ENCODE data around the gene UST. TPM values are rescaled to one million over a fixed set of nuclear protein-coding genes. Genes with fewer than 3 reads are reported as not detected.

The UST gene
- total and polyA plus RNA-seq, 4 donors: 0.24 to 2.7 (median 0.87) TPM

DNA sequence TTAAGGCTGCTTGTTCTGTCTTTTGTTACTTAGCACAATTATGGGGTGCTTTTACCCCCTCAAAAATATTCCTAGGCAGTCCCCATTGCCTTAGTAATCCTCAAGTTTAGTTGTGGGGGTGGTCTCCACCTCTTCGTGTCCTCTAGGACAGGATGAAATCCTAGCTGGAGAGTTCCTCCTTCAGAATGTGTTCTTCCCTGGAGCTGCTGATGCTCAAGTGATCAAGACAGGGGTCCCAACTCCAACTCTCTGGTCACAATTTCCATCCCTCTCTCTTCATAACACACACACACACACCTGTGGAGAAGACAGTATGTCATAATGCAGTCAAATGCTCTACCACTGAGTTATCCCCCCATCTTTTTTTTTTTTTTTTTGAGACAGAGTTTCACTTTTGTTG, 280.7 kb downstream of the UST start:
- DNase-seq (ENCODE audit: low spot score): no peak
- no peaks in the 10 kb centered on the region for H3K9me3 ChIP-seq (ENCODE audit: control insufficient read depth in 4 of 4, low read length in 3 of 4)
- WGBS: 92% methylated on average over 1 of the region's 1 CpG

More for the DNA sequence above, 280.7 kb downstream of the UST start:
- peaks cover 5 to 16% (median 8%) of the 10 kb centered on the region in 4 donors for H3K4me1 ChIP-seq (ENCODE audit: control insufficient read depth in 4 of 4, insufficient read depth in 4 of 4, low read length in 3 of 4)
- TF ChIP-seq HNF4A (conservative IDR thresholded peaks at IDR 0.05) (no peak), FOXA1 (IDR thresholded peaks at IDR 0.05) (no peak), YY1 (IDR thresholded peaks at IDR 0.05) (no peak), RAD21 (IDR thresholded peaks at IDR 0.05) (no peak), TAF1 (conservative IDR thresholded peaks at IDR 0.05) (no peak), FOXA2 (IDR thresholded peaks at IDR 0.05) (no peak), NR2F2 (IDR thresholded peaks at IDR 0.05) (no peak), SP1 (IDR thresholded peaks at IDR 0.05) (no peak), GABPA (IDR thresholded peaks at IDR 0.05 in 1 of 2, conservative IDR thresholded peaks at IDR 0.05 in 1 of 2) (no peak), EGR1 (IDR thresholded peaks at IDR 0.05; ENCODE audit: low read depth in 2 of 2) (no peak), HNF4G (IDR thresholded peaks at IDR 0.05) (no peak)
- TF ChIP-seq, protein P1, sequence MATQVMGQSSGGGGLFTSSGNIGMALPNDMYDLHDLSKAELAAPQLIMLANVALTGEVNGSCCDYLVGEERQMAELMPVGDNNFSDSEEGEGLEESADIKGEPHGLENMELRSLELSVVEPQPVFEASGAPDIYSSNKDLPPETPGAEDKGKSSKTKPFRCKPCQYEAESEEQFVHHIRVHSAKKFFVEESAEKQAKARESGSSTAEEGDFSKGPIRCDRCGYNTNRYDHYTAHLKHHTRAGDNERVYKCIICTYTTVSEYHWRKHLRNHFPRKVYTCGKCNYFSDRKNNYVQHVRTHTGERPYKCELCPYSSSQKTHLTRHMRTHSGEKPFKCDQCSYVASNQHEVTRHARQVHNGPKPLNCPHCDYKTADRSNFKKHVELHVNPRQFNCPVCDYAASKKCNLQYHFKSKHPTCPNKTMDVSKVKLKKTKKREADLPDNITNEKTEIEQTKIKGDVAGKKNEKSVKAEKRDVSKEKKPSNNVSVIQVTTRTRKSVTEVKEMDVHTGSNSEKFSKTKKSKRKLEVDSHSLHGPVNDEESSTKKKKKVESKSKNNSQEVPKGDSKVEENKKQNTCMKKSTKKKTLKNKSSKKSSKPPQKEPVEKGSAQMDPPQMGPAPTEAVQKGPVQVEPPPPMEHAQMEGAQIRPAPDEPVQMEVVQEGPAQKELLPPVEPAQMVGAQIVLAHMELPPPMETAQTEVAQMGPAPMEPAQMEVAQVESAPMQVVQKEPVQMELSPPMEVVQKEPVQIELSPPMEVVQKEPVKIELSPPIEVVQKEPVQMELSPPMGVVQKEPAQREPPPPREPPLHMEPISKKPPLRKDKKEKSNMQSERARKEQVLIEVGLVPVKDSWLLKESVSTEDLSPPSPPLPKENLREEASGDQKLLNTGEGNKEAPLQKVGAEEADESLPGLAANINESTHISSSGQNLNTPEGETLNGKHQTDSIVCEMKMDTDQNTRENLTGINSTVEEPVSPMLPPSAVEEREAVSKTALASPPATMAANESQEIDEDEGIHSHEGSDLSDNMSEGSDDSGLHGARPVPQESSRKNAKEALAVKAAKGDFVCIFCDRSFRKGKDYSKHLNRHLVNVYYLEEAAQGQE (IDR thresholded peaks at IDR 0.05): no peak
- TF ChIP-seq, protein P2, sequence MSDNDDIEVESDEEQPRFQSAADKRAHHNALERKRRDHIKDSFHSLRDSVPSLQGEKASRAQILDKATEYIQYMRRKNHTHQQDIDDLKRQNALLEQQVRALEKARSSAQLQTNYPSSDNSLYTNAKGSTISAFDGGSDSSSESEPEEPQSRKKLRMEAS (IDR thresholded peaks at IDR 0.05): no peak
- TF ChIP-seq, protein P3, sequence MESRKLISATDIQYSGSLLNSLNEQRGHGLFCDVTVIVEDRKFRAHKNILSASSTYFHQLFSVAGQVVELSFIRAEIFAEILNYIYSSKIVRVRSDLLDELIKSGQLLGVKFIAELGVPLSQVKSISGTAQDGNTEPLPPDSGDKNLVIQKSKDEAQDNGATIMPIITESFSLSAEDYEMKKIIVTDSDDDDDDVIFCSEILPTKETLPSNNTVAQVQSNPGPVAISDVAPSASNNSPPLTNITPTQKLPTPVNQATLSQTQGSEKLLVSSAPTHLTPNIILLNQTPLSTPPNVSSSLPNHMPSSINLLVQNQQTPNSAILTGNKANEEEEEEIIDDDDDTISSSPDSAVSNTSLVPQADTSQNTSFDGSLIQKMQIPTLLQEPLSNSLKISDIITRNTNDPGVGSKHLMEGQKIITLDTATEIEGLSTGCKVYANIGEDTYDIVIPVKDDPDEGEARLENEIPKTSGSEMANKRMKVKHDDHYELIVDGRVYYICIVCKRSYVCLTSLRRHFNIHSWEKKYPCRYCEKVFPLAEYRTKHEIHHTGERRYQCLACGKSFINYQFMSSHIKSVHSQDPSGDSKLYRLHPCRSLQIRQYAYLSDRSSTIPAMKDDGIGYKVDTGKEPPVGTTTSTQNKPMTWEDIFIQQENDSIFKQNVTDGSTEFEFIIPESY (IDR thresholded peaks at IDR 0.05): no peak
- TF ChIP-seq, protein P4, sequence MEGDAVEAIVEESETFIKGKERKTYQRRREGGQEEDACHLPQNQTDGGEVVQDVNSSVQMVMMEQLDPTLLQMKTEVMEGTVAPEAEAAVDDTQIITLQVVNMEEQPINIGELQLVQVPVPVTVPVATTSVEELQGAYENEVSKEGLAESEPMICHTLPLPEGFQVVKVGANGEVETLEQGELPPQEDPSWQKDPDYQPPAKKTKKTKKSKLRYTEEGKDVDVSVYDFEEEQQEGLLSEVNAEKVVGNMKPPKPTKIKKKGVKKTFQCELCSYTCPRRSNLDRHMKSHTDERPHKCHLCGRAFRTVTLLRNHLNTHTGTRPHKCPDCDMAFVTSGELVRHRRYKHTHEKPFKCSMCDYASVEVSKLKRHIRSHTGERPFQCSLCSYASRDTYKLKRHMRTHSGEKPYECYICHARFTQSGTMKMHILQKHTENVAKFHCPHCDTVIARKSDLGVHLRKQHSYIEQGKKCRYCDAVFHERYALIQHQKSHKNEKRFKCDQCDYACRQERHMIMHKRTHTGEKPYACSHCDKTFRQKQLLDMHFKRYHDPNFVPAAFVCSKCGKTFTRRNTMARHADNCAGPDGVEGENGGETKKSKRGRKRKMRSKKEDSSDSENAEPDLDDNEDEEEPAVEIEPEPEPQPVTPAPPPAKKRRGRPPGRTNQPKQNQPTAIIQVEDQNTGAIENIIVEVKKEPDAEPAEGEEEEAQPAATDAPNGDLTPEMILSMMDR (IDR thresholded peaks at IDR 0.05; ENCODE audit: low read depth, low read length, missing input control): no peak
- TF ChIP-seq, protein P5, sequence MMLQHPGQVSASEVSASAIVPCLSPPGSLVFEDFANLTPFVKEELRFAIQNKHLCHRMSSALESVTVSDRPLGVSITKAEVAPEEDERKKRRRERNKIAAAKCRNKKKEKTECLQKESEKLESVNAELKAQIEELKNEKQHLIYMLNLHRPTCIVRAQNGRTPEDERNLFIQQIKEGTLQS (IDR thresholded peaks at IDR 0.05): no peak
- no peaks in the 10 kb centered on the region for H3K27me3 ChIP-seq (ENCODE audit: control insufficient read depth in 4 of 4, insufficient read depth in 4 of 4, low read length in 3 of 4)
- no peak overlapping the region for H3K9ac ChIP-seq (ENCODE audit: low read depth in 1 of 2, low read length in 2 of 2)
- H3K4me3 ChIP-seq (ENCODE audit: low read depth in 1 of 3, low read length in 3 of 3): no peak overlapping the region
- no peaks in the 10 kb centered on the region for H3K36me3 ChIP-seq (ENCODE audit: control insufficient read depth in 4 of 4, insufficient read depth in 3 of 4, low read depth in 1 of 4, low read length in 3 of 4)
- no peak overlapping the region for H3K27ac ChIP-seq (ENCODE audit: low read depth in 1 of 2, low read length in 2 of 2)
